ENCODE measurements around the gene DLEC1. TPM values are rescaled to one million over a fixed set of nuclear protein-coding genes. Genes with fewer than 3 reads are reported as not detected.
A peak's percentile ranks its signal among the peaks of the same experiment; 100 is the strongest.

Gene DLEC1
- total and polyA plus RNA-seq, 9 of the 15 experiments (the other 6 are each of a cell fraction or from before 2014, with no cell fraction given) = 0.07 to 0.08 TPM; not detected in 7

GRCh38 chr3:38157117-38157516, 118.1 kb downstream of the DLEC1 start:
- peak; percentile 44 for ATAC-seq
- CTCF ChIA-PET (ENCODE audit: low intra/inter-chr PET ratio) = no interaction called here

GRCh38 chr3:38157595-38157994, 118.6 kb downstream of the DLEC1 start:
- 38% methylated on average over 3 of the region's 3 CpGs for WGBS (ENCODE audit: insufficient coverage, low coverage, missing lambda C conversion rate)

More at GRCh38 chr3:38157117-38157516, 118.1 kb downstream of the DLEC1 start:
- peaks cover 0 to 2% of the 10 kb centered on the region in 2 experiments; a peak in 1 of 5 replicates for H3K4me1 ChIP-seq (replicated peaks in 1 of 2; ENCODE audit: control insufficient read depth in 2 of 2, insufficient read depth in 2 of 2, low read length in 2 of 2)
- H3K9ac ChIP-seq (ENCODE audit: insufficient read depth in 1 of 2, low read depth in 2 of 2, low read length in 2 of 2) = no peak overlapping the region
- intact Hi-C loops (cut with micrococcal nuclease) = no loop called here
- no peaks in the 10 kb centered on the region for H4K20me1 ChIP-seq (replicated peaks; ENCODE audit: control insufficient read depth, insufficient read depth, low read length)
- H3K9me1 ChIP-seq (ENCODE audit: control insufficient read depth, insufficient read depth, low read length) = no peaks in the 10 kb centered on the region
- no peaks in the 10 kb centered on the region for H3K27me3 ChIP-seq (ENCODE audit: control insufficient read depth in 2 of 2, insufficient read depth in 2 of 2, low read length in 2 of 2)
- H2AFZ ChIP-seq (ENCODE audit: low read depth, low read length) = peak overlapping the region; percentile 55
- in situ Hi-C loops (cut with MboI) = no loop called here
- H3K4me2 ChIP-seq (ENCODE audit: insufficient read depth, low read length) = no peak overlapping the region
- no peak overlapping the region for H3K4me3 ChIP-seq
- H3K79me2 ChIP-seq (ENCODE audit: control insufficient read depth, insufficient read depth, low read length) = no peaks in the 10 kb centered on the region
- BruUV-seq (replicated peaks) = no TSS peak
- 70% methylated on average over 2 of the region's 2 CpGs for WGBS (ENCODE audit: insufficient coverage, low coverage, missing lambda C conversion rate)
- no peaks in the 10 kb centered on the region for H3K9me3 ChIP-seq (replicated peaks; ENCODE audit: control insufficient read depth, insufficient read depth, low read depth, low read length)
- DNase-seq (ENCODE audit: extremely low read depth in 1 of 4, low spot score in 3 of 4) = peak in 1 of 4 experiments; percentile 30
- TF ChIP-seq YY1 (IDR thresholded peaks at IDR 0.05; ENCODE audit: borderline replicate concordance in 1 of 3, control insufficient read depth in 1 of 3, extremely low read depth in 1 of 3, insufficient read depth in 3 of 3, insufficient read length in 1 of 3, insufficient replicate concordance in 2 of 3, low read depth in 1 of 3, low read length in 2 of 3) = peak in 1 of 3 experiments; percentile 68
- peak; percentile 32 for TF ChIP-seq USF2 (CRISPR knock-in tag; IDR thresholded peaks at IDR 0.05)
- no peak for TF ChIP-seq MAFF (IDR thresholded peaks at IDR 0.05; ENCODE audit: low read length)
- no peak overlapping the region for H3K27ac ChIP-seq (ENCODE audit: extremely low read depth, low read depth, low read length)
- no peaks in the 10 kb centered on the region for H3K36me3 ChIP-seq (ENCODE audit: control insufficient read depth, insufficient read depth, low read length)
- no peak for FAIRE-seq
- POLR2A ChIA-PET = interaction anchor here (1.1 to 2.2 kb wide), 3 partner anchors 8 to 15 kb away, joined by 3 to 8 read pairs (median 5); partner anchors contain the start of gene OXSR1

More at GRCh38 chr3:38157595-38157994, 118.6 kb downstream of the DLEC1 start:
- ATAC-seq (0 out of 3 replicates have a peak, but pooled peaks have one; percentile 24), FAIRE-seq (no peak), DNase-seq (ENCODE audit: extremely low read depth in 1 of 4, low spot score in 3 of 4) (peak in 1 of 4 experiments; percentile 45)
- no peak overlapping the region for H3K9ac ChIP-seq (ENCODE audit: insufficient read depth in 1 of 2, low read depth in 2 of 2, low read length in 2 of 2)
- H3K27ac ChIP-seq (ENCODE audit: extremely low read depth, low read depth, low read length) = no peak overlapping the region
- H4K20me1 ChIP-seq (replicated peaks; ENCODE audit: control insufficient read depth, insufficient read depth, low read length) = no peaks in the 10 kb centered on the region
- no peaks in the 10 kb centered on the region for H3K36me3 ChIP-seq (ENCODE audit: control insufficient read depth, insufficient read depth, low read length)
- intact Hi-C loops (cut with micrococcal nuclease) (no loop called here), in situ Hi-C loops (cut with MboI) (no loop called here)
- no peak overlapping the region for H3K4me2 ChIP-seq (ENCODE audit: insufficient read depth, low read length)
- H3K4me1 ChIP-seq (replicated peaks in 1 of 2; ENCODE audit: control insufficient read depth in 2 of 2, insufficient read depth in 2 of 2, low read length in 2 of 2) = peaks cover 0 to 2% of the 10 kb centered on the region in 2 experiments; a peak in 1 of 5 replicates
- CTCF ChIA-PET (ENCODE audit: low intra/inter-chr PET ratio) = no interaction called here
- H3K27me3 ChIP-seq (ENCODE audit: control insufficient read depth in 2 of 2, insufficient read depth in 2 of 2, low read length in 2 of 2) = no peaks in the 10 kb centered on the region
- H3K9me1 ChIP-seq (ENCODE audit: control insufficient read depth, insufficient read depth, low read length) = no peaks in the 10 kb centered on the region
- POLR2A ChIA-PET = interaction anchor here (1.1 to 2.2 kb wide), 3 partner anchors 8 to 16 kb away, joined by 3 to 8 read pairs (median 5); partner anchors contain the start of gene OXSR1
- TF ChIP-seq CAMTA2 (CRISPR knock-in tag; conservative IDR thresholded peaks at IDR 0.05) = no peak
- TF ChIP-seq ZKSCAN8 (CRISPR knock-in tag; IDR thresholded peaks at IDR 0.05) = no peak
- peak; percentile 97 for TF ChIP-seq NFIX (CRISPR knock-in tag; IDR thresholded peaks at IDR 0.05; ENCODE audit: low read depth)
- no peak for TF ChIP-seq ZNF121 (CRISPR knock-in tag; conservative IDR thresholded peaks at IDR 0.05)
- TF ChIP-seq NFIC (IDR thresholded peaks at IDR 0.05) = peak; percentile 99
- TF ChIP-seq SMAD1 (IDR thresholded peaks at IDR 0.05; ENCODE audit: low read depth, low read length, partially characterized antibody) = peak; percentile 63
- BruUV-seq (replicated peaks) = no TSS peak
- no peak overlapping the region for H2AFZ ChIP-seq (ENCODE audit: low read depth, low read length)
- no peaks in the 10 kb centered on the region for H3K79me2 ChIP-seq (ENCODE audit: control insufficient read depth, insufficient read depth, low read length)
- no peak overlapping the region for H3K4me3 ChIP-seq
- no peaks in the 10 kb centered on the region for H3K9me3 ChIP-seq (replicated peaks; ENCODE audit: control insufficient read depth, insufficient read depth, low read depth, low read length)
